ENCODE results near the gene PTAR1.
A peak's percentile ranks its signal among the peaks of the same experiment; 100 is the strongest.

The PTAR1 gene

GRCh38 chr9:69674112-69674685 lies 85.6 kb downstream of the PTAR1 start:
- no peak for DNase-seq (ENCODE audit: low read depth)

DNA sequence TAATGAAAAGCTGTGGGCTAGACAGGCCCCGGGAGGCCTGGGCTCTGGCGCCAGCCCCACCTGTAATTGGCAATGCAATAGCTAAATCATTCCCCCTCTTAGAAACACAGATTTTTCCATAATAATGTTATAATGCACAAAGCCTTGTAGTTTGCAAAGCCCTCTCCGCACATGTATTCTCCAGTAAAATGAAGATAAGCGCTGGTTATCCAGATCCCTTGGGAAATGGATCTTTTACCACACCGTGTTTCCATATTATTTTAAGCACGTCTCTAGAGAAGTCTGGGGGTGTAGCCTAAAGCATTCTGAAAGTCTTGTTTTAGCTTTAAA lies 86.5 kb downstream of the PTAR1 start:
- DNase-seq (ENCODE audit: low read depth): no peak

GRCh38 chr9:69672596-69673310 lies 87.1 kb downstream of the PTAR1 start:
- peak; percentile 84 for DNase-seq (ENCODE audit: low read depth)

DNA sequence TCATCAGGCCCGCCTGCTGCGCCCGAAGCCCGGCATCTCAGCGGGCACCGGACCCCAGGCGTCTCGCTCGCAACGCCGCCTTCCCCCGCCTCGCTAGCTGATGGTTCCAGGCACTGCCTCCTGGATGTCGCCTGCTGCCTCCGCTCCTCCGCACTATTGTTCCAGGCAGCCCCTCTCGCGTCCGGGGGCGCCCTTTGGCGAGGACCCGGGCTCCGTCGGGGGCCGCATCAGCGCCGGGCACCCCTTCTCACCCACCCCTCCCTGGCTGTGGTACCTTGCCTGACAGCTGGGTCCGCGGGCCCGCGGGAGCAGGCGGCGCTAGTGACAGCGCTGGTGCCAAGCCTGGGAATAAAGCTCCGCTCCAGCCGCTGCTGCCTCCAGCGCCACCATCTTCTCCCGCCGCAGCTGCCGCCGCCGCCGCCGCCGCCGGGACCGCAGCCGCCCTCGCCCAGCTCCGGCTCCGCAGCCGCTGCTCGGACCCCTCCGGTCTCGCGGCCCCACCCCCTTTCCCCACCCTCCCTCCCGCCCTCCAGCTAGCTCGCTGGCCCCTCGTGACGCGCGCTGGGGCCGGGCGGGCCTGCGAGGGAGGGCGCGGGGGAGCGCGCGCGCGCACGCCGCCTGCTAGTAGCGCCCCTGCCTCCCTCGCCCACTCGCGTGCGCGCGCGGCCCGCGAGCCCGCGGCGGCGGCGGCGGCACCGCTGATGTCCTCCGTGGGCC lies 87.8 kb downstream of the PTAR1 start, which contains the start of gene APBA1:
APBA1 (minus strand) TSS at position 493 of the 717 bp plus-strand sequence.
- peak; percentile 70 for DNase-seq (ENCODE audit: low read depth)

DNA sequence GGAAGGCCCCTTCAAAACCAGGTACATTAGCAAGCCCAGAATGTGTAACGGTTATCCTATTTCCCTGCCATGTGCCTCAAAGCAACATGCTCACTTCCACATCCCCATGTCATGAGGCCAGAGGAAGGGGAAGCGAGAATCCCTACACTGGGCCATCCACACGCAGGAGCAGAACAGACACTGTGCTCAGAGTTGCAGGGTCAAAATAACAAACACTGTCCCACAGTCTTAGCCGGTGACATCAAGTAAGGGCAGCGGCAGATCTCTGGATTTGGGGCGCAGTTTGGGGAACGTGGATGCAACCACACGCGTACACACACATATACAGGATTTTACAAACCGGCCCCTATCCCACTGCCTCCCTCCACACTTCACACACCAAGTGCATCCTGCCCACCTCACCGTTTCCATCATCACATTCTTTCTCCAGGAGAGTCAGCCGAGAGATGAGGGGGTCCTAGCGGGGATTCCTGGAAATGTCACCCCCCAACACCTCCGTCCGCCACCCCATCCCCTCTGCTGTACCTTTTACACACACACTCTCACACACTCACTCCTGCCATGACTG lies 88.4 kb downstream of the PTAR1 start:
- DNase-seq (ENCODE audit: low read depth): no peak

DNA sequence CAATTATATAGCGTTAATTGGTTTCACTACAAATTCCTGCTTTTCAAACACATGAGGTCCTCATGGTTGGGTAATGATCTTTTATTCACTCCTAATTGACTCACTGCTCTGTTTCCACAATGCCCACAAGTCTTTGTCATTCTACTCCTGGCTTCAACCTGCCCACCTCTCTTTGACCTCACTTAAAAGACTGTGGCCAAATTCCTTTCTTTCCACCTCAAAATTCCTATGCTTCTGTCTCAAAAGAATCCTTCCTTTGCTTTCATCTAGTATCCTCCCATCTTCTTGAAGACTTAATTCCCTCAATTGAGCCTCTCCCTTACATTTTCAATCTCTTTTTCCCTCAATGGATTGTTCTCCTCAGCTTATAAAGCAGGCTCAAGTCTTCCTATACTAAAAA lies 92.5 kb downstream of the PTAR1 start:
- DNase-seq (ENCODE audit: low read depth): no peak

- no peak for DNase-seq (ENCODE audit: low read depth)
Measured at GRCh38 chr9:69660304-69660703, 99.5 kb downstream of the PTAR1 start.

All from fibroblast of gingiva (primary cell).